ENCODE results near the gene HCRTR1.

Gene HCRTR1

GRCh38 chr1:31650161-31651088 lies 32.9 kb downstream of the HCRTR1 start:
- no peak for FAIRE-seq

- FAIRE-seq, result no peak
Observed at GRCh38 chr1:31651089-31651420, 33.6 kb downstream of the HCRTR1 start.

- no peak for FAIRE-seq
Observed at GRCh38 chr1:31651766-31652165, 34.3 kb downstream of the HCRTR1 start.

- FAIRE-seq, result no peak
Observed at GRCh38 chr1:31652891-31653499, 35.5 kb downstream of the HCRTR1 start.

DNA sequence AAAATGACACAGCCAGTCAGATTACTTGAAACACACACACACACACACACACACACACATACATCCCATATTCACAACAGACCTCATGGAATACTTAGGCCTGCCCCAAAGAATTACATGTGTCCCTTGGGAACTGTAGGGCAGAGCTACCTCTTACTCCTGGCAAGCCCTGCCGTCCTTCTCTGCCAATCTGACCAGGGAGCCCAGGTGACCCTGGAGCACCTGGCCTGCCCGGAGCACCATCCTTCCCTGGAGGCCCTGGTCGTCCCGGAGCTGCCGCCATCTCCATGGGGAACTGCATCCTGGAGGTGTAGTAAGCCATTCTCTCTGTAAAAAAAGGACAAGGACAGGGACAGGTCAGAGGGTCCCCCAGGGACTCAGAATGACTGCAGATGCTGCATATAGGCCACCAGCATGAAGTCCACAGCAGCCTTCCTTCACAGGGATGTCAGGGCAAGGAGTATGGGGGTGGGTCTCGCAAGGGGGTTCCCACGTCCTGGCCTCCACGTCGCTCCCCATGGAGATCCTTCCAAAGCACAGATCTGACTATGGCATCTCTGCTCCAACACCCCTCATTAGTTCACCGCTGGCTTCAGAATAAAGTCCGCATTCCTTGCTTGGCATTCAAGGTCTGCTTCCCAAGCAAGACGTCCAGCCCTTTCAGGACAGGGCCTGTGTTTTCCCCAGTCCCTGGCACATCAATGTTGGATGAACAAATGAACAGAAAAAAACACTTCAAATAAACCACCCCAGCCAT lies 36.4 kb downstream of the HCRTR1 start:
- FAIRE-seq, result no peak

GRCh38 chr1:31654474-31654776 lies 36.9 kb downstream of the HCRTR1 start:
- FAIRE-seq, result no peak

DNA sequence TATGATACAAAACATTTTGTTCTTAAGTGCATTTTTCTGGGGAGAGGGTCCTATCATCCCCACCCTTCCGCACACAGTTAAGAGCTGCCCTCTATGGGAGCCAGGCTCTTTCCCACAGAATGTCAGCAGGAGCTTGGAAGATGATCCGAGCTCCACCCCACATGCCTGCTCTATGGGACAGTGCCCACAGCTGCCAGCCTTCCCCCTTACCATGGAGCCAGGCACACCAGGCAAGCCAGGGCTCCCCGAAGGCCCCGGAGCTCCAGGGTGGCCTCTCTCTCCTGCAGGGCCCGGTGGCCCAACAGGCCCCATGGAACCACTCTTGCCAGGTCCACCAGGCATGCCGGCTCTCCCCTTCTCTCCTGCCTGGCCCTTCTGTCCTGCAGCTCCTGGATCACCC lies 37.6 kb downstream of the HCRTR1 start:
- FAIRE-seq, result no peak

- FAIRE-seq, result no peak
Observed at GRCh38 chr1:31655756-31656155, 38.3 kb downstream of the HCRTR1 start.

DNA sequence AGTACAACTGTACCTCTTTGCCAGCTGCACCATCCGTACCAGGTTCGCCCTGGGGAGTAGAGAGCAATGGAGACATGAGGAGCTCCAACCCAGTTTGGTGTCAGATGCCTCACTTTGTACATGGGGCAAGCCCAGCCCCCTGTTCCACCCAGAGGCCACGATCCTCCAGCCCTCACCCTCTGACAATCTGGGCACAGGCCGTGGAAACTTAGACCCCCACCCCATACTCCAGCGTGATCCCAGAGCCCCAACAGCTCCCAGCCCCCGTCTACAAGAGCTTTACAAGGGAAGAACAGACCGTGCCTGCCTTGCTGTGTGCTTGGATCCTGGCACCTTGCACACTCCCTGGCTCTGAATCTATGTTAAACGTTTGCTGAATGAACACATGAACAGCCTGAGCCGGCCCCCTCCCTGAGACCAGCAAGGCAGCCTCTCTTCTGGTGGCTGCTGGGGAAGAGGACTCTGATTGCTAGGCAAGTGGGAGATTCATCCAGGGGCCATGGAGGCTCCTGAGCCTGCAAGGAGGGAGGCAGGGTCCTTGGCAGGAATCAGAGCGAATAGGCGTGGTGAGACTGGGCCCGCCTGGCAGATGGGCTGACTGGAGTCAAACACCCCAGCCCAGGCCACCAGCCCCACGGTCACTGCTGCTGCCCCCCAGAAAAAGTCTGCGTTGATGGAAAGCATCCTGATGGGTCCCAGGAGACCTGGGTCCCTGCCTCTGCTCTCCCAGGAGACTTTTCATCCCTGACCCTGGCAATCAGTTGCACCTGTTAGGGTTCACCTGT lies 39.7 kb downstream of the HCRTR1 start:
- FAIRE-seq, result no peak

DNA sequence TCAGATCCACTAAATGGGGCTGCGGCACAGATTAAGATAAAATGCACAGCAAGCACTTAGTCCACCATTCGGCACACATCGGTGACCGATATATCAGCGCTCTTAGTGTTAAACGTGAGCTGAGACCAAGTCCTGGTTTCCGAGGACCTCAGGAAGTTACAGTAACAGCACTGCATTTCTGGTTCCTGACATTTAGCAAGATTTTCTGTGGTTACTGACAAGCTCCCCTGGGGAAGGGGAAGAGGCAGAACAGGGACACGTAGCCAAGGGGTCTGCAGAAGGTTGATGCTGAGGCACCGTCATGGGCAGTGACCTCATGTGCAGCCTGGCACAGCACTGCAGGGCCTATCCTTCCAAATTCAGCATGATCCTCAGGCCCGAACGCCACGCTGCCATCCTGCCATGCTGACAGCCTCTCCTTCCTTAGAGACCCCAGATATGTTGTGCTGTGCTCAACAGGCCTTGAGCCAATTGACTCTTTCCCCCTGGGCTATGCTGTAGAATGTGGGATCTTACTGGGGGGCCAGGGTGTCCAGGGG lies 40.6 kb downstream of the HCRTR1 start:
- no peak for FAIRE-seq

- no peak for FAIRE-seq
Observed at GRCh38 chr1:31658721-31659120, 41.2 kb downstream of the HCRTR1 start.

DNA sequence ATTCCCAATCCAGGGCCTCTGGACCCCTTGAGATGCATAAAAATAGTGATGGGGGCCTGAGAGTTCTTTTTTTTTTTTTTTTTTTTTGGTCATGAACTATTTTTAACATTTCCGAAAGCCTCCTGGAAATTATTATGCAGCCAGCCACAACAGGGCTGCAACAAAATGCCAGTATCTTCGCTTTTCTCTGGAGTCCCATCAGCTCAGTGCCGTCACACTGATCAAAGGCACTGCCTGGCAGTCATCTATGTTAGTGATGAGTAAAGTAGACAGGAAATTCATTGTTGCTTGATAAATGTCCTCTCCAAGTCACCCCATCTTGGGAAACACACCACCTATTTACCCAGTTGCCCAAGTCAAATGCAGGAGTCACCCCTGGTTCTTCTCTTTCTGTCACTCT lies 42.4 kb downstream of the HCRTR1 start:
- no peak for FAIRE-seq

GRCh38 chr1:31660871-31661455 lies 43.5 kb downstream of the HCRTR1 start:
- FAIRE-seq, result no peak

DNA sequence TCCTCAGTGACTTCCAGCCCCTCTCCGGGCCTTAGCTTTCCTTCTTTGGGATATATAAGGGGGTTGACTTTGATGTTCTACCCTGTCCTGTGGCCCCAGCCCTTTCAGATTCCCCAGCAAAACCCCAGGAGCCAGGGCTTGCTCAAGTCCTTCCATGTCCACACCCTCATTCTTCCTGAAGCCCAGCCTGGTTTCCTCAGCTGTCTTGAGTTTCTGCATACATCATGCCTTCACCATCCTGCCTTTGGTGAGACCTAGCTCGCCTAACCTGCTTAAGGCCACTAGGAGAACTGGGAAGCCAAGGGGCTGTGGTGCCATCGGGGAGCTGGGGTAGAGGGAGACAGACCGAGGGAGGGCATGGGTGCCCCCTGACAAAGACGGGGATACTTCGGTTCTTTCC lies 44.4 kb downstream of the HCRTR1 start:
- no peak for FAIRE-seq

DNA sequence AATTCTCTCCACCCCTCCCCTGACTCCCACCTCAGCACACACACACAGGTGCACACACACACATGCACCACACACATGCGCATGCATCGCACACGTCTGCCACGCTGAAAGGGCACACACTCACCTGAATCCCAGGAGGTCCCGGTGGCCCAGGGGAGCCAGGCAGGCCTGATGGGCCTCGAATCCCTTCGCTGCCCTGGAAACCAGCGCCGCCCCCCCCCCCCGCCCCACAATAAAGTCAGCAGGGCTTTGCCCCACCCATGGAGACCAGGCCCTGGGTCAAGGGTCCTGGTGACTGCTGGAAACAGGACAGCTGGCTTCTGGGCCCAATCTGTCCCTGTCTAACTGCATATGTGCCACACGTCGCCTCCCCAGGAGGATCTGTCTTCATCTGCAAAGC lies 45.0 kb downstream of the HCRTR1 start:
- FAIRE-seq, result no peak

DNA sequence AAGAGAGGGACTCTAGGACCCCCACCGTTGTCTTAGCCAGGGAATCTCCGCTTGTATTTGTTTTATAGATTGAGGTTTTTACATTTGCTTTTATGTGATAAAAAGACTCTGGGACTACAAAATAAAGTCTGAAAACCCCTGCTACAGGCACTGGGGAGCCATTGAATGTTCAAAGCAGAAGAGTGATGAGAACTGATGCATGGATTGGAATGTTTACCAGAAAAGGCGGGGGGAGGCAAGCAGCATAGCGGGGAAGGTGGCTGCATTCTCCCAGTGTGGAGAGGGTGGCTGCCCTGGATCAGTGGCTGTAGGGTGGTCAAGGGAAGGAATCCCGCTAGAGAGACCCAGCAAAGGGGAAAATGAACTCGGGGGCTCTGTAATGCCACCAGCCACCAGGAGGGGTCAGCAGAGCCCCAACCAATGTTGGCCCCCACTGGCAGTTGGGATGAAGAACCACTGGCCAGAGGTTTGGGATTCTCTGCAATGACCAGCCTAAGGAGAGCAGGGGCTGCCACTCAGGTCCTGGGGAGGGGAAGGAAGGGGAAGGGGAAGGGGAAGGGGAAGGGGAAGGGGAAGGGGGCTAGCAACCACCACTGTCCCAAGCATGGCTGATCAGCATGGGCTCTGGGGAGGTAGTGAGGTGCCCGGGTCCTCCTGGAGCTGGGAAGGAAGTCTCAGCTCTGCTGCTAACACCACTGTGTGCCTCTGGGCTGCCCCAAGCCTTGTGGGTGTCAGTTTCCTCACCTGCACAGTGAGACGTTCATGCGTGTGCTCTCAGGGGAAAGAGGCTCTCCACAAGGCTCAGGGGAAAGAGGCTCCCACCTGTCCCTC lies 46.3 kb downstream of the HCRTR1 start:
- FAIRE-seq, result no peak

- FAIRE-seq, result no peak
Observed at GRCh38 chr1:31664528-31664927, 47.0 kb downstream of the HCRTR1 start.

- FAIRE-seq, result no peak
Observed at GRCh38 chr1:31665234-31665878, 47.9 kb downstream of the HCRTR1 start.

GRCh38 chr1:31666263-31666963 lies 48.9 kb downstream of the HCRTR1 start:
- no peak for FAIRE-seq

DNA sequence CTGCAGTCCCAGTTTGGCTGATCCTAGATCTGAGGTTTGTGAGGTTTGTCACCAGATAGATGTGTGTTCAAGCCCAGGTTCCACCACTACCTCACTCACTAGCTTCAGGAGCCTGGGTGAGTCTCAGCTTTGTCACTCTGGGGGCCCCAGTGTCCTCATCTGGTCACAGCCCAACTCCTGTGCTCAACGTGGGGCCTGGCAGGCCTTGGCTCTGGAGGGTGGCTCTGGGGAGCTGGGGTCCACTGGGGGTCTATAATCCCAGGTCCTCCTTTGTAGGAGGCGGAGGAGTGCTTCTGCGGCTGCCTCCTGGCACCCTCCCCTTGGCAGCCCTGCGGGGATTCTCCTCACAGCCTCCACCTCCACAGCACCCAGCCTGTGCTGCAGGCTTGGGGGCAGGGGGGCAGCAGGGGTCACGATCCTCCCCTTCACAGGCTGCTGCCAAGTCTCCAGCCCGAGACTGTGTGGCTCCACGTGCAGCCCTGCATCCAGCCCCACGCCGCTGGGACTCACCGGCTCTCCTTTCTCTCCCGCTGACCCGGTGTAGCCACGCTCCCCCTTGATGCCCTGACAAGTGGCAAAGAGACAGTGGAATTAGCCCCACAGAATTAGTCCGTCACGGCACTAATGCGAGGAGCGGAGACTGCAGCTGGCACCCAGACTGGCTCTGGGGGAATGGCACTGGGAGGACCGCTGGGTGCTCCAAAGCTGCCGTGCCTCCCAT lies 49.7 kb downstream of the HCRTR1 start:
- FAIRE-seq, result no peak

Data from colon (tissue), 2 donors.